ENCODE measurements around the gene PDGFRA.

The PDGFRA gene

DNA sequence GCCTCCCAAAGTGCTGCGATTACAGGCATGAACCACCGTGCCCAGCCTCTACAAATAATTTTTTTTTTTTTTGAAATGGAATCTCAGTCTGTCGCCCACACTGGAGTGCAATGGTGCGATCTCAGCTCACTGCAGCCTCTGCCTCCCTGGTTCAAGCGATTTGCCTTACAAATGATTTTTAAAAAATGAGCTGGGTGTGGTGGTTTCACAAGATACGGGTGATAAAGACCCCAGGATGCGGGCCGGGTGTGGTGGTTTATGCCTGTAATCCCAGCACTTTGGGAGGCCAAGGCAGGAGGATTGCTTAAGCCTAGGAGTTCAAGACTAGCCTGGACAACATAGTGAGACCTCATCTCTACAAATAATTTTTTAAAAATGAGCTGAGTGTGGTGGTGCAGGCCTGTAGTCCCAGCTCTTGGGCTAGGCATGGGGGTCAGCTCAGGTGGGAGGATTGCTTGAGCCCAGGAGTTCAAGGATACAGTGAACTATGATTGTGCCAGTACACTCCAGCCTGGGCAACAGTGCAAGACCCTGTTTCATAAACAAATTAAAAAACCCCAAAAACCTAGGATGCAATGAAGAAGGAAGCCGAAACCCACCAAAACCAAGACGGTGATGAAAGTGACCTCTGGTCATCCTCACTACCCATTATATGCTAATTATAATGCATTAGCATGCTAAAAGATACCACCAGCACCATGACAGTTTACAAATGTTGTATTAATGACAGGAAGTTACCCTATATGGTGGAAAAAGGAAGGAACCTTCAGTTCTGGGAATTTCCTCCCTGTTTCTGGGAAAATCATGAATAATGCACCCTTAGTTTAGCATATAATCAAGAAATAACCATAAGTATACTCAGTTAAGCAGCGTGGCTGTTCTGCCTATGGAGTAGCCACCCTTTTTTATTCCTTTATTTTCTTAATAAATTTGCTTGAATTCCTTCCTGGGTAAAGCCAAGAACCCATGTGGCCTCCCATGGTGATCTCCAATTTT, 27.7 kb downstream of the PDGFRA start:
- DNase-seq = no peak

DNA sequence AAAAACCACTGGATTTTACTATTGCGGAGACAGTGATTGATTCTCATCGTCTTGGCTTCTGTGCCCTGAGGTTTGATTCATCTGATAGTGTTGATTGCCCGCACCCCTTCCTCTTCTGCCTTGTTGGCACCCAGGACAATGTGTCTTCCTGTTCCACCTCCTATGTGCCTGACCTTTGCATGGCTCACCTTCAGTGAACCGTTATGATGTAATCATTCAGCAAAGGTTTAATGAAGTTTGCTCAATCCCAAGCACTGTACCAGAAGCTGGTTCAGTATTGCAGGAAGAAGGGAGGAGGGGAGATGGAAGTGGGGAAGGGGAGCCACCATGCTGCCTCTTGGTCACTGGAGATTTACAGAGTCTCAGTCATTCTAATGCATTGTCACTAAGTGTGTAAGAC, 36.3 kb downstream of the PDGFRA start:
- no peak for DNase-seq

DNA sequence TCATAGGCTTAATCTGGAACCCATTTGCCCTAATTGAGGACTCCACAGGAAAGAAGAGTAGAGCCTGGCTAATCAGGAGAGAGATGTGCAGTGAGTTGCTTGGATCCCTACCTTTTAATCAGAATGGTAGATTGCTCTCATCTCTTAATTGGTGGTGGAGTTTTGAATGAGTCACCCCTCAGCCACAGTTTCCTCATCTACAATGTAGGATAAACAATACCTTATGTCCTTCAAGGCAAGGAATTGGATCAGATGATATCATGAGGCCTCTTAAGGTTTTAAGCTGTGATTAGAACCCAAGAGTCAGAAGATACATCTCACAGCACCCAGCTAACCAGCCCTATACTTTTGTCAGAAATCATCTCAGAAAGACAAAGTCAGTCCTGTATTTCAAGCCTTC, 39.1 kb downstream of the PDGFRA start:
- no peak for DNase-seq

DNA sequence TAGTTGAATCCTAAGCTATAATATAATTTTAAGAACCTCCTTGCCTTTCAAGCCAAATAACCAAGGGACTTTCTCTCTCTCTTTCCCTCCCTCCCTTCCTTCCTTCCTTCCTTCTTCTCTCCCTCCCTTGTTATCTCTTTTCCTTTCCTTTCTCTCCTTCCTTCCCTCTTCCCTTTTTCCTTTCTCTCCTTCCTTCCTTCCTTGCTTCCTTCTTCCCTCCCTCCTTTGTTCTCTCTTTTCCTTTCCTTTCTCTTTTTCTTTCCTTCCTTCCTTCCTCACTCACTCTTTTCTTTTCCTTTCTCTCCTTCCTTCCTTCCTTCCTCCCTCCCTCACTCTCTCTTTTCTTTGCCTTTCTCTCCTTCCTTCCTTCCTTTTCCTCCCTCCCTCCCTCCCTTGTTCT, 42.4 kb downstream of the PDGFRA start:
- no peak for DNase-seq

DNA sequence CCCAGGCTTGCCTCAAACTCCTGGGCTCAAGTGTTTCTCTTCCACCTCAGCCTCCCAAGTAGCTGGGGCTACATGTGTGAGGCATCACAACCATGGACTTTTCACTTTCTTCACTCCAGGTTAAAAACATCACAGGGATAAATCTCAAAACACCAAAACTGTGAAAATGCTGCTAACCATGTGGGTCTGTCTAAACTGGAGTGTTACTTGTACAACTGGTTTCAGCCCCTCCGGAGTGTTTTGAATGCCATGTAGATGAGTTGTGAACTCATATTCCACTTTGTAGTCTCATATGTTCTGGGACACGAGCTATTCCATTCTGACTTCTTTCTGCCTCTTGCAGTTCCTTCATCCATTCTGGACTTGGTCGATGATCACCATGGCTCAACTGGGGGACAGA, 43.0 kb downstream of the PDGFRA start:
- DNase-seq = no peak

DNA sequence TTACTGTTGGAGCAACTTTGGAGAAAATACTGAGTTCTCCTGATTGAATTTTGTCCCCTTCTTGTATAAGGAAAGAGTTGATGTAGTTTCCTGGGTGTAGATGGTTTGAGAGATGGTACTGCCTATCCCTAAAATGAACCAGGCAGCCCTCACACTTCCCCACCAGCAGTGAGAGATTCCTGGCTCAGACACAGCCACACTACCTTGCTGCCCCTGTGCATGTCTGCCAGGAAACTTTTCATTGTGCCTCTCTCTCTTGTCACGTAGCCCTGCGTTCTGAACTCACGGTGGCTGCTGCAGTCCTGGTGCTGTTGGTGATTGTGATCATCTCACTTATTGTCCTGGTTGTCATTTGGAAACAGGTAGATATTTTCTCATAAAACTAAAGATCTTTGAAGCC, 45.2 kb downstream of the PDGFRA start:
- no peak for DNase-seq

DNA sequence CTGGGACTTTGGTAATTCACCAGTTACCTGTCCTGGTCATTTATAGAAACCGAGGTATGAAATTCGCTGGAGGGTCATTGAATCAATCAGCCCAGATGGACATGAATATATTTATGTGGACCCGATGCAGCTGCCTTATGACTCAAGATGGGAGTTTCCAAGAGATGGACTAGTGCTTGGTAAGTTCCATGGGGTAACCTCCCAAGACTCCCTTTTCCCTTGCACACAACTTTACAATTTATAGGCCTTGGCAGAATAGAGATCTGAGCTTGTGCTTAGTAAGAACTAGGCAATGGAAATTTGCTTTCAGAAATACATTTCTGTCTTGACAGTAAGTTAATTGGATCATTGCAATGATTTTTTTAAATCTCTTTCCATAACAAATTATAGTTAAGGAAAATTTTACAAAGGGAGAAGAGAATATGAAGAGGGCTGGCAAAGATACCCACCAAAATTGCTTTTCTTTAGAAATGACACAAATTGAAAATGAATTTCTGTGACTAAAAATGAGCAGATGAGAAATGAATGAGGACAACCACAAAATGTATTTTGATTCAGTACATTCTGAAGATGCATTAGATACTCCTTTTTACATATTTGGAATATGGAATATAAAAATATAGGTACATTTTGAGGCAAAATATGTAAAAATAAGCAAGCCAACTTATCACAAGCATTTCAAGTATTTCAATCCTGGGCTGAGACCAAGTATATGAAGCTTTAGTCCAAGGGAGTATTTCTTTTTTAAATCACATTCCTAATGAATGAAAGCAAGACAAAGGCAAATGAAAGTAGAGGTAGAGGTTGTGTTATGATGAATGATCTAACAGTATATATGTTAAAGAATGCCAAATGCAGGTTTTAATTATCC, 45.9 kb downstream of the PDGFRA start:
- no peak for DNase-seq

DNA sequence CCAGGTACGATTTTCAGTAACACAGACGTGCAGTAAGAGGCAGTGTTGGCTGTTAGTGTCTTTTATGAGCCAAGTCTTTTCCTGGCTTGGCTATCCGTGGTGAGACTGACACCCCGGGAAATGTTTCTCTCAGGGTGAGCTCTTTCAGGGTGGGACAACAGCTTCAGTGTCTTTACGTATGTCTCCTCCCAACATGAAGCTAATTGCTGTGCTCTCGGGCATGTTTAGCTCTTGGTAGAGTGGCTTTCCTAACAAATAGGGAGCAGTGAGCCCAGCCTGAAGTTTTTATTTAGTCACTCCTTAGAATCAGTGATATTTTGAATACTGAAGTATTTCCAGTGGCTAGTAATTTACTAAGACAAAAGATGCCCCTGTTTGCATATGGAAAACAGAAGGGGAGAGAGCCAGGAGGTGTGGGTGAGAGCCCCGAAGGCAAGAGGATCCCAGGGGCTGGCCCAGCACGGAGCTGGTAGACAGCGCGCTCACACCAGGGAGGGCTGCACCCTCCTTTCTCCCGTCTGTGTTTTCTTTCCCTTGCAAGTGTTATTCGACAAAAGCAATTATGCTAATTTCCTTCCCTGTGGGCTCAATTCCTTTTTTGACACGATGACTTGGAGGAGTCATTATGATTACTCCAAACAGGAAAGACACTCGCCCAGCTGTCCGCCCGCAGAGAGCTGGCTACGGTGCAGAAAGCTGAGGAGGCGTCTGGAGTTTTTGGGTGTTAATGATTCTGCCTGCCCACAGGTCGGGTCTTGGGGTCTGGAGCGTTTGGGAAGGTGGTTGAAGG, 47.7 kb downstream of the PDGFRA start:
- no peak for DNase-seq

DNA sequence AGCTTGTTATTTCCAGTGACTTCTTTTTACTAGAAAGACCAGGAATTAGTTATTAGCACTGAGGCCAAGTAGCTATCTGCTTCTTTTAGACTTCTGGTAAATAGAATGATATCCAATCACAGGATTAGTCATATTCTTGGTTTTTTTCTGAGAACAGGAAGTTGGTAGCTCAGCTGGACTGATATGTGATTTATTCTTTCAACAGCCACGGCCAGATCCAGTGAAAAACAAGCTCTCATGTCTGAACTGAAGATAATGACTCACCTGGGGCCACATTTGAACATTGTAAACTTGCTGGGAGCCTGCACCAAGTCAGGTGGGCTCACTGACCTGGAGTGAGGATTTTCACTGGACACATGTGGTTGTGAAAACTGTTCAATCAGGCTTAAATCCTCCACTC, 48.6 kb downstream of the PDGFRA start:
- DNase-seq = no peak

DNA sequence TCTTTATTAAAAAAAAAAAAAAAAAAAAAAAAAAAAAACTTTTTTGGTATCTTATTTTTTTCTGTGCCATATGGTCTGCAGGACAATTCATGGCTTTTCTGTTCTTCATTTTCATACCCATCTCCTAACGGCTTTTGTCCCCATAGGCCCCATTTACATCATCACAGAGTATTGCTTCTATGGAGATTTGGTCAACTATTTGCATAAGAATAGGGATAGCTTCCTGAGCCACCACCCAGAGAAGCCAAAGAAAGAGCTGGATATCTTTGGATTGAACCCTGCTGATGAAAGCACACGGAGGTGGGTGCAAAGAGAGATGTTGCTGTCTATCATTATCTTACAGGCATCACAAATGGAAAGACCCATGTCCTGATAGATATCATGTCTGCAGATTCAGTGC, 49.1 kb downstream of the PDGFRA start:
- no peak for DNase-seq

DNA sequence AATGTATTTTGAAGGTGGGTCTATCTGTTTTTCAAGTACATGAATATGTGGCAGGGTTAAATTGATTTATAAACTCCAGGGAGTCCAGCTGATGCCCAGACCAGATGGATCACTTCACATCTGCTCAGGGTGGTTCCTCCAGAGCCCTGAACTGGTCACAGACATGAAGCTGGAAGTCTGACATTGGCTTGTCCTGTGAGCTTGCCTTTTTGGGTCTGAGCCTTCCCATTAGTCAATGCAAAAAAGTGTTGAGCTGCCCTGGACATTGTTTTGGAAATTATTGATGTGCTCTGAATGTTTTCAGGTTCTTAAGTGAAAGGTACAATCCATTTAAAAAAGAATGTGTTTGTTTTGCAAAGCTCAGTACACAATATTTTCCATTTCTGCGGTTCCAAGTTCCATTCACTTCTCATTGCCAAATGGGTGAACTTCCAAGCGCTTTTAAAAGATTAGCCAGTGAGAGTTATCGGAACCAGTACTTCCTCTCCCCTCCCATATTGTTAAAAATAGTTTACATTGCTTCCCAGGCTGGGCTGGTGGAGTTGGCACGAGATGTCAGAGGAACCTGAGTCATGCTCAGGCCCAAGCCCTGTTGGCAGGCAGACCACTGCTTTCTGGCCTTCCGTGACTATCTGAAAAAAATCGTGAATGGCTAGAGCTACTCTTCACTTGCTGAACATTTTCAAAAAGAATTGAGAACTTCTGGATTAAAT, 52.1 kb downstream of the PDGFRA start:
- DNase-seq = no peak

DNA sequence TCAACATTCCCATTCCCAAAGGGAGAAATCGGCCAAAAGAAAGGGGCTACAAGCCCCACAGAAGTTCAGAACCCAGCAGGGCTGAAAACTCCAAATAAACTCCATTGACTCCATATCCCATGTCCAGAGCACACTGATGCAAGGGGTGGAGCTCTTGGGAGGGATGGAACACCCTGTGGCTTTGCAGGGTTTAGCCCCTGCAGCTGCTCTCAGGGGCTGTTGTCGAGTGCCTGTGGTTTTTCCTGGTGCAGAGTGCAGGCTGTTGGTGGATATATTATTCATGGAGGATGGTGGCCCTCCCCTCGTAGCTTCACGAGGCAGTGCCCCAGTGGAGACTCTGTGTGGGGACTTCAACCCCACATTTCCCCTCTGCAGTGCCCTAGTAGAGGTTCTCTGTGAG, 53.7 kb downstream of the PDGFRA start:
- no peak for DNase-seq

DNA sequence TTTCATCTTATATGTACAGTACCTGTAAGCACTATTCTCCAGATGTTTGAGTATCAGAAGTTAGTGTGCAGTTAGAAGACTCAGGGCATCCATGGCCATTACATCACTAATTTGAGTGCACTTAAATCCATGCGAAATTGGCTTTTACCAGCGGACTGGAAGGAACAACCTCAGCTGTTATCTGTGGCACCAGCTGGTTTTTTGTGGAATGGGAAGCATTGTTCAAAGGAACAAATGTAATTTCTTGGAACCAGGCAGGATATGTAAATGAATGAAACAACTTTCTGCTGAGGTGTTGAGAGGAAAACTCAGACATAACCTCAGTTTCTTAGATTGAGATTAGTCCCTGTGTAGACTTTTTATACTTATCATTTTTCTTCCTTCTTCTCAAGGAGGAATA, 60.2 kb downstream of the PDGFRA start:
- DNase-seq = no peak

DNA sequence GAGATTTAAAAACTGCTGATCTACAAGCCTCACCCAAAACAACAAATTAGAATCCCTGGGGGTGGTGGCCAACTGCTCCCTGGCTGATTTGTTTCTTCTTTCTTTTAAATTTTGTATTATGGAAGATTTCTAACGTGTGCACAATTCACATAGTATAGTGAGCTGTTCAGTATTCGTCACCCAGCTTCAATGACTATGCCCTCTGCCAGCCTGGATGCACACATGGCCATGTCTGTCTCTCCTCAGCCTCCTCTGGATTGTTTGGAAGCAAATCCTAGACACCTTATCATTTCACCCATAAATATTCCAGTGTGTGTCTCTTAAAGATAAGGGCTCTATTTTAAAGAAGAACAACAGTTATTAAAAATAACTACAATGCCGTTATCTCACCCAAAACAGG, 61.9 kb downstream of the PDGFRA start:
- DNase-seq = no peak

DNA sequence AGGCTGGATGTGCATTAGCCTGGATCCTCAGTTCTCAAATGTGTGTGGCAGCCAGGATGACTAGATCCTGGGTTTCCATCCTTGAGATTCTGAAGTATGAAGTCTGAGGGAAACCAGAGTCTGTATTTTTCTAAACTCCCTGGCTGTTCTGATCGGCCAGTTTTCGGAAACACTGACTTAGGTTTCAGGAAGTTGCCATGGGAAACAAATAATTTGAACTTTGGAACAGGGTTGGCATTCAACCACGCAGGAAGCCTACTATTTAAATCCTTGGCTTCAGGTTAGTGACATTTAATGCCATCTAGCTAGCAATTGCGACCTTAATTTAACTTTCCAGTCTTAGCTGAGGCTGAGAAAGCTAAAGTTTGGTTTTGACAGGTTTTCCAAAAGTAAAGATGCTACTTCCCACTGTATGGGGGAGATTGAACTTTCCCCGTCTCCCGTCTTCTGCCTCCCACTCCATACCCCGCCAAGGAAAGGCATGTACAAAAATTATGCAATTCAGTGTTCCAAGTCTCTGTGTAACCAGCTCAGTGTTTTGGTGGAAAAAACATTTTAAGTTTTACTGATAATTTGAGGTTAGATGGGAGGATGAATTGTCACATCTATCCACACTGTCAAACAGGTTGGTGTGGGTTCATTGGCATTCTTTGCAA, 67.6 kb downstream of the PDGFRA start:
- DNase-seq = no peak

DNA sequence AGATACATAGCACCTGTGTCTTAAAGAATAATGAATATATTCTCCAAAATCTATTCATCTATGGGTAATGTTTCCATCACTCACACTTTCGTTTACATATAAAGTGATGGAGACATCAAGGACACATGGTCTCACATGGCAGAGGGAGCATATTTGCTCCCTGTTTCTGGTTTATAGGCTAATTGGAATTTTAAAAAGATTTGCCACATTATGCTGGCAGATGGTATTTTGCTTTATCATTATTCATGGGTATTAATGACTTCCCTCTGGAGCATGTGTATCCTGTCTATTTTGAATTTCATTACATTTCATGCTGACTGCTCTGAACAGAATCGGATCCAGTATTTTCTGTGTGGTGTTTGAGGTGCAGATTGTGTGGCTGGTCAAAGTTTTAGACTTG, 79.0 kb downstream of the PDGFRA start:
- no peak for DNase-seq

DNA sequence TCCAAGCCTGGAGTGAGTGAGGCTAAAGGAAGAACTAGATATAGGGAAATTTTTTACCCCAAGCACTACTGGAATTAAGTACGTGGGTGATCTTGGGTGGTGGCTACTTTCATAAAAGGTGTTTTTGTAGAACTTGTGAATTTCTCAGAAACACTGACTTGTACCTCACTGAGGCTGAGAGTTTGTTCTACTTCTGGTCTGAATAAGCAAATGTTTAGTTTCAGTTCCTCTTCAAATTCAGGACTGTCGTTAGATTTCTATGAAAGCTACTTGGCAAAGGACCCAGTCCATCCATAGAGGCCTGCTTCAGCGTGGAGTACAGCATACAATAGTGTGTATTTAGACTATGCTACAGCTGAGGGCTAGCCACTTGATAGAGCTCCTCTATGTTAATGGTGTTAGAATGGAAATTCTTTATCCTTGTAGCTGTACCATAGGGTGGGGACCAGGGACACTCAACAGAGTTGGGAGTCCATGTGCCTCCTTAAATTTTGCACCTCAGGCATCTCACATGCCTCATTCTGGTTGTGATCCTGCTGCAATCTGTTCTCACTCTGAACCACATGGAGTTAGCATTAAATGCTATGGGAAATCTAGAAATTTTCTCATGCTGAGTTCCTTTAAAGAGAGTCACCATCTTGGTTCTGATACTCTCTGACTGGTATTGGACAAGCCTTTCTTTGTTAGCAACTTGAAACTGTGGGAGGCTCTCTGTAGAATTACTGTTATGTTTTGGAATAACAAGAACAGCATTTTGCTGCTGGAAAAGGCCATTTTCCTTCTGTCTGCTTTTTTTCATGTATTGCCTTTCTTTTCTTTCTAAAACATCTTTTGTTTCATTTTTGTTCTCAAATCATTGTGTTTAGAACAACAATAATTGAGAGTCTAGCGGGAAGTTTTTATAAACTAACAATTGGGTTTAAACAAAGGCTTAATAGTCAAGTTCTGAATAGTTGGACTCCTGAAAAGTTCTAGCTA, 86.8 kb downstream of the PDGFRA start:
- DNase-seq = no peak

DNA sequence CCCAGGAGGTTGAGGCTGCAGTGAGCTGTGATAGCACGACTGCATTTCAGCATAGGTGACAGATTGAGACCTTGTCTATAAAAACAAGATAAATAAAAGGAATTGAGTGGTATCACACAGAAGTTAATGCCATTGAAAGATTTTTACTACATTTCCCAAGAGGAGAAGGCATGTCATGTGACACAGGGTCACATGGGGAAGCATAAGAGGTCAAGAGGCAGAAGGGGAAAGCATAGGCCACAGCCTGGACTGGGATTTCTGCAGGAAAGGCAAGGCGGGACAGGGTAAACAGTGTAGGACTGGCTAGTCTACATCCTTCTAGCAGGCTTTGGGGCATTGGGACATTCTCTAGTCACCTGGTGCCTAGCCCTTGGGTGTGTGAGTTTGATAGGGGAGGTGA, 88.6 kb downstream of the PDGFRA start:
- no peak for DNase-seq

DNA sequence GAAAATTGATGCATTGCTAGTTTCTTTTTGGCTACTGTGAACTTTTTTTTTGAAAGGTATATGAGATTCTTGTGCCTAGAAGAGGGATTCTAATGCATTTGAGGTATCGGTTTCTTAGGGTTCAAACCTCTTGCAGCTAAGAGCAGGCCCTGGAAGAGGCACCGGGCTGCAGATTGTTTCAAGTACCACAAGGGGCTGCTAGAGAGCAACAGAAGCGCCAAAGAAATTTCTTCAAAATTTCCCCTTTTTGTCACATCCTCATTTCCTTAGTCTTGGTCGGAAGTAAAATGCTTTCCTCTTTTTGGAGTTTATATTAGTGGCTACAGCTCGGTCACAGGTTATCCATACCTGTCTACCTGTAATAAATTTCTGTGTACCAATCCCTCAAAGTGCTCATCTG, 89.8 kb downstream of the PDGFRA start:
- no peak for DNase-seq

DNA sequence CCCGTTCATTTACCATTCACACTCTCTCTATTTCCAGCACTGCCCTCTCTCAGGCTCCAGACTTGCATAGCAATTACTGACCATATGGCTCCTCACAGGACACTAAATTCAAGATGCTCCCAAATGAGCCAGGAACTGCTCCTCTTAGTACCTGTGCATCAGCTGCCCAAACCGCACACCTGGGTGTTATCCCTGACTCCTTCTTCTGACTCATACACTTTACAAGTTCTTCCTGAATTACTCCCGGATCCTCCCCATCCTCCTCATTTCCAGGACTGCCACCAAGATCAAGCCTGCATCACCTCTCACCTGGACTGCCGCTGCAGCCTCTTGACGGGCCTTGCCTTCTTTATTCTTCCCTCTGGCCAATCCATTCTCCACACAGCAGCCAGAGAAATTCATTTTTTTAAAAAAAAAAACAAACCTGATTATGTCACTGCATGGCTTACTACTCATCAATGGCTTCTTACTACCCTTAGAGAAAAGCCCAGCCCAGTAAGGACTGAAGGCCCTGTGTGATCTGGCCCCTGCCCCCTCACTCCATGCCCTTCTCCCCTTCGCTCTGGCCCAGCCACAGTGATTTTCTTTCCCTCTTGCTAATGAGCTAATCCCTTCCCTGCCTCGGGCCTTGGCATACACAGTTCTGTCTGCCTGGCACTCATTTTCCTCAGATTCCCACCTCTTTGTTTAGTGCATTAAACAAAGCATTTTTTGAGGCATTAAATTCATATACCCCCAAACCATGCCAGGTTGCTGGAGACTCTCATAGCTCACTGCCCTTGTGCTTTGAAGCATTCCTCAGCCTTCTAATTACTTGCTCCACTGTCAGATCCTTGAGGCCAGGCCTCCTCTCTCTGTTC, 92.0 kb downstream of the PDGFRA start:
- no peak for DNase-seq

Data from SIG-M5 (cell line).